PC-9 (cell line): ENCODE measurements around the gene AAK1. TPM values are rescaled to one million over a fixed set of nuclear protein-coding genes. Genes with fewer than 3 reads are reported as not detected.

Experiments
- BruUV-seq: library from RNA; stranded (reverse); fragments of 400-500 nt; replicated peaks from 2 replicates; lab custom pipeline; 2021; lab: Mats Ljungman, UMichigan
- CTCF ChIA-PET: fragments of 300-600 bp; sonication (Branson Sonifier 250); formaldehyde crosslinking; loops from one replicate; lab custom pipeline; 2022; ENCODE audit warnings: antibody characterized with exemption; lab: Charles Lee
- POLR2A ChIA-PET: fragments of 300-600 bp; sonication (Branson Sonifier 250); formaldehyde crosslinking; loops from one replicate; lab custom pipeline; 2022; ENCODE audit warnings: antibody characterized with exemption; ENCODE audit not compliant: unreplicated experiment; lab: Charles Lee
- DNase-seq, 2 experiments: peaks; one replicate each; pipeline versions ENCODE4 v3.0.0 to v3.0.0-alpha.2; 2015 to 2022; ENCODE audit warnings: mixed read lengths in 1 of 2
- H2AFZ ChIP-seq: fragments of 200-600 bp; sonication (generic); 2 replicates; pipeline ENCODE4 v1.8.1; 2017; ENCODE audit warnings: antibody characterized with exemption
- H3F3A ChIP-seq: fragments of 200-600 bp; sonication (generic); 2 replicates; pipeline ENCODE4 v1.8.1; 2017; ENCODE audit warnings: antibody characterized with exemption, mild to moderate bottlenecking, low read depth; ENCODE audit not compliant: insufficient read depth
- H3K27ac ChIP-seq: fragments of 200-600 bp; sonication (generic); 2 replicates; pipeline ENCODE4 v1.6.1; 2016; ENCODE audit warnings: mixed run types
- H3K27me3 ChIP-seq: fragments of 200-600 bp; sonication (generic); 2 replicates; pipeline ENCODE4 v1.6.1; 2016; ENCODE audit warnings: low read depth, mixed run types; ENCODE audit not compliant: insufficient read depth
- H3K36me3 ChIP-seq: fragments of 200-600 bp; sonication (generic); 2 replicates; pipeline ENCODE4 v1.6.1; 2016; ENCODE audit warnings: low read depth, mixed run types
- H3K4me1 ChIP-seq: fragments of 200-600 bp; sonication (generic); replicated peaks from 2 replicates; pipeline ENCODE4 v1.6.1; 2016; ENCODE audit warnings: mixed run types; ENCODE audit not compliant: insufficient read depth
- H3K4me2 ChIP-seq: fragments of 200-600 bp; sonication (generic); 2 replicates; pipeline ENCODE4 v1.6.1; 2017; ENCODE audit warnings: mixed run types
- H3K4me3 ChIP-seq: fragments of 200-600 bp; sonication (generic); 2 replicates; pipeline ENCODE4 v1.6.1; 2016; ENCODE audit warnings: mixed run types
- H3K79me2 ChIP-seq: fragments of 200-600 bp; sonication (generic); 2 replicates; pipeline ENCODE4 v1.6.1; 2017; ENCODE audit warnings: low read depth, mixed run types
- H3K9me2 ChIP-seq: fragments of 200-600 bp; sonication (generic); 2 replicates; pipeline ENCODE4 v1.8.1; 2017; ENCODE audit warnings: mild to moderate bottlenecking; ENCODE audit not compliant: insufficient read depth
- H3K9me3 ChIP-seq: fragments of 200-600 bp; sonication (generic); 2 replicates; pipeline ENCODE4 v1.8.1; 2016; ENCODE audit warnings: low read depth; ENCODE audit not compliant: insufficient read depth
- H4K20me1 ChIP-seq: fragments of 200-600 bp; sonication (generic); 2 replicates; pipeline ENCODE4 v1.8.1; 2017; ENCODE audit not compliant: insufficient read depth
- EZH2 ChIP-seq: fragments of 200-600 bp; sonication (generic); IDR thresholded peaks from 2 replicates; pipeline ENCODE4 v1.8.0; 2017; ENCODE audit warnings: antibody characterized with exemption, low read depth
- intact Hi-C: fragments of 100-400 bp; cut with micrococcal nuclease; formaldehyde crosslinking; loops from one replicate; pipeline ENCODE4 v1.10.0; 2022; ENCODE audit not compliant: unreplicated experiment
- total RNA-seq: library from RNA; stranded (reverse); gene quantifications from 2 replicates; pipeline ENCODE4 v1.2.3, GENCODE V29; 2021
- TF ChIP-seq, protein P1 (sequence below): fragments of 200-600 bp; sonication (generic); conservative IDR thresholded peaks from 2 replicates; pipeline ENCODE4 v1.6.1; 2017; ENCODE audit warnings: mixed run types, antibody characterized with exemption, mild to moderate bottlenecking, moderate library complexity

AAK1 gene
- total RNA-seq, 1 experiment from 2014 or later: 66.6 TPM

DNA sequence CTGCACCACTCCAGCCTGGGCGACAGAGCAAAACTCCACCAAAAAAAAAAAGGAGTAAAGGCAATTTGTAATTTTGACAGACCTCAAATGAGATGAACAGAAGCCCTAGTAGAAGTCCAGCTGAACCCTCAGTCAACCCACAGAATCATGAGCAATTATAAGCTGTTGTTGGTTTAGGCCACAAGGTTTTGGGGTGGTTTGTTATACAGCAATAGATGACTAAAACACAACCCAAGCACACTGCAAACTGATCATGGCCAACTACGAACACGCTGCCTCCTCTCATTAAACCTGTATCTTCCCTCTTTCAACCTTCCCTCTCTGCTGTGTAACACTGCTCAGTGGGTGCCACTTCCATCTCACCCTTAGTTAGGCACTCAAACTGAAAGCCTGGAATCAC lies 22.1 kb downstream of the AAK1 start:
- Histone ChIP-seq H3K9me2 (no peaks in the 10 kb centered on the region), H3K9me3 (no peaks in the 10 kb centered on the region), H3K27me3 (no peaks in the 10 kb centered on the region), H2AFZ (no peak overlapping the region), H3K4me3 (no peak overlapping the region), H3K36me3 (0 out of 2 replicates have a peak, but pooled peaks cover 11% of the 10 kb centered on the region), H4K20me1 (no peaks in the 10 kb centered on the region), H3K4me2 (no peak overlapping the region), H3K4me1 (peaks cover 55% of the 10 kb centered on the region), H3K79me2 (peaks cover 87% of the 10 kb centered on the region), H3K27ac (no peak overlapping the region), H3F3A (peaks cover 25% of the 10 kb centered on the region)
- ChIA-PET CTCF (interaction anchor here (0.7 kb wide), 1 partner anchor 198 kb away, joined by 3 read pairs; no protein-coding TSS in a partner anchor), POLR2A (no interaction called here)
- intact Hi-C loops: no loop called here
- no peak for DNase-seq
- BruUV-seq: no TSS peak
- TF ChIP-seq EZH2: no peak

DNA sequence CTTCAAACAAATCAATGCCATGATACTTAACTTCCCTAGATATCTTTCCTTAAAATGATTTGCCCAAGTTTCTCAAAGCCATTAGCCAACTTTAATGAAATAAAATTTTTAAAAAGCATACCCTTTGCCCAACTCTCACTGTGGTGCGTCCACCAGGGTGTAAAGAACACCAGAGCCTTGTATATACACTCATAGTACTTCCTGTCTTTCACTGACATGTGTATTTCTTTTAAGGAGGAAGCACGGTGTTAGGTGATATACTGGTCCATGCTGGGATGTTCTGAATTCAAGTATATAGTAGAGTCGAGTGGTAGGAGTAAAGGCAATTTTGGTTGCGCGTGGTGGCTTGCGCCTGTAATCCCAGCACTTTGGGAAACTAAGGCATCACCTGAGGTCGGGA lies 22.7 kb downstream of the AAK1 start:
- Histone ChIP-seq H3K4me3 (no peak overlapping the region), H3K36me3 (0 out of 2 replicates have a peak, but pooled peaks cover 11% of the 10 kb centered on the region), H3K4me2 (no peak overlapping the region), H3K9me3 (no peaks in the 10 kb centered on the region), H4K20me1 (no peaks in the 10 kb centered on the region), H3K4me1 (peaks cover 61% of the 10 kb centered on the region), H3K27me3 (no peaks in the 10 kb centered on the region), H3K27ac (no peak overlapping the region), H2AFZ (no peak overlapping the region), H3F3A (peaks cover 29% of the 10 kb centered on the region), H3K9me2 (no peaks in the 10 kb centered on the region), H3K79me2 (peaks cover 92% of the 10 kb centered on the region)
- intact Hi-C loops: no loop called here
- no TSS peak for BruUV-seq
- ChIA-PET CTCF (no interaction called here), POLR2A (no interaction called here)
- TF ChIP-seq, protein P1, sequence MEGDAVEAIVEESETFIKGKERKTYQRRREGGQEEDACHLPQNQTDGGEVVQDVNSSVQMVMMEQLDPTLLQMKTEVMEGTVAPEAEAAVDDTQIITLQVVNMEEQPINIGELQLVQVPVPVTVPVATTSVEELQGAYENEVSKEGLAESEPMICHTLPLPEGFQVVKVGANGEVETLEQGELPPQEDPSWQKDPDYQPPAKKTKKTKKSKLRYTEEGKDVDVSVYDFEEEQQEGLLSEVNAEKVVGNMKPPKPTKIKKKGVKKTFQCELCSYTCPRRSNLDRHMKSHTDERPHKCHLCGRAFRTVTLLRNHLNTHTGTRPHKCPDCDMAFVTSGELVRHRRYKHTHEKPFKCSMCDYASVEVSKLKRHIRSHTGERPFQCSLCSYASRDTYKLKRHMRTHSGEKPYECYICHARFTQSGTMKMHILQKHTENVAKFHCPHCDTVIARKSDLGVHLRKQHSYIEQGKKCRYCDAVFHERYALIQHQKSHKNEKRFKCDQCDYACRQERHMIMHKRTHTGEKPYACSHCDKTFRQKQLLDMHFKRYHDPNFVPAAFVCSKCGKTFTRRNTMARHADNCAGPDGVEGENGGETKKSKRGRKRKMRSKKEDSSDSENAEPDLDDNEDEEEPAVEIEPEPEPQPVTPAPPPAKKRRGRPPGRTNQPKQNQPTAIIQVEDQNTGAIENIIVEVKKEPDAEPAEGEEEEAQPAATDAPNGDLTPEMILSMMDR: no peak
- no peak for TF ChIP-seq EZH2
- DNase-seq: no peak

DNA sequence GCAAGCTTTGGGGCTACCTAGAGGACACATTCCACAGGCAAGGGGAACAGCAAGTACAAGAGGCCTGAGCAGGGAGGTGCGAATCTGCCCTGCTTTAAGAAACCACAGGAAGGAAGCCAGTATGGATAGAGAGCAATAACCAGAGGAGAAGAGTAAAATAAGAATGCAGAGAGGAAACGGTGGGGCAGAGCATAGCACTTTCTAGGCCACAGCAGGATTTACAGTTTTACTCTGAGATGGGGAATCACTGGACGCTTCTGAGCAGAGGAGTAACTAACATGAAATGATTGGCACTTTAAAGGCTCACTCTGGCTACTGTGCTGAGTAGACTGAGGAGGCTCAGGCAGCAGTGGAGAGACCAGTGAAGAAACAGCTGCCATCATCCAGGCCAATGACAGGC lies 23.8 kb downstream of the AAK1 start:
- no peaks in the 10 kb centered on the region for H4K20me1 ChIP-seq
- ChIA-PET CTCF (interaction anchor here (0.7 kb wide), 1 partner anchor 17 kb away, joined by 3 read pairs; no protein-coding TSS in a partner anchor), POLR2A (no interaction called here)
- DNase-seq: no peak
- H3K4me3 ChIP-seq: no peak overlapping the region
- peaks cover 90% of the 10 kb centered on the region for H3K79me2 ChIP-seq
- H3F3A ChIP-seq: peaks cover 33% of the 10 kb centered on the region
- H3K9me3 ChIP-seq: no peaks in the 10 kb centered on the region
- 0 out of 2 replicates have a peak, but pooled peaks cover 11% of the 10 kb centered on the region for H3K36me3 ChIP-seq
- peaks cover 63% of the 10 kb centered on the region for H3K4me1 ChIP-seq
- BruUV-seq: no TSS peak
- H3K9me2 ChIP-seq: no peaks in the 10 kb centered on the region
- H3K27ac ChIP-seq: no peak overlapping the region
- H3K4me2 ChIP-seq: no peak overlapping the region
- no peaks in the 10 kb centered on the region for H3K27me3 ChIP-seq
- intact Hi-C loops: no loop called here
- TF ChIP-seq EZH2: no peak
- TF ChIP-seq, protein P1: no peak
- H2AFZ ChIP-seq: no peak overlapping the region
